ENCODE results near the gene TLN1.

DNA sequence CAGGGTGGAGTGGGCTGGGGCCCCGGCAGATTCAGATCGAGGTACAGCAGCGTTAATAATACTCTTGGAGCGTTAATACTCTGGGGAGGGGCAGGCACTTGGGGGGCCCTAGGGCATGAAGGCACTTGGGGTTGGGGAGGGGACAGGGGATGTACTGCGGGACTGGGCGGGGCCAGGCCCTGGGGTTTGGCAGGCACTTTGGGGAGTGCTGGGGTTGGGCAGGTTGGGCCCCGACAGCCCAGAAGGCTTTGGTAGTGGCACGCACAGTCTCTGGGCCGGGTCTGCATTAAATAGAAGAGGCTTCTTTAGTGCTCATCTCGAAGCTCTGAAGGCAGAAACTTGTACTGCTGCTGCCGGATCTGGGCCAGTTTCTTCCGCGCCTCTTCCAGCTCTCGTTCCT is 34.5 kb downstream of the TLN1 start:
- TF ChIP-seq, protein P1, sequence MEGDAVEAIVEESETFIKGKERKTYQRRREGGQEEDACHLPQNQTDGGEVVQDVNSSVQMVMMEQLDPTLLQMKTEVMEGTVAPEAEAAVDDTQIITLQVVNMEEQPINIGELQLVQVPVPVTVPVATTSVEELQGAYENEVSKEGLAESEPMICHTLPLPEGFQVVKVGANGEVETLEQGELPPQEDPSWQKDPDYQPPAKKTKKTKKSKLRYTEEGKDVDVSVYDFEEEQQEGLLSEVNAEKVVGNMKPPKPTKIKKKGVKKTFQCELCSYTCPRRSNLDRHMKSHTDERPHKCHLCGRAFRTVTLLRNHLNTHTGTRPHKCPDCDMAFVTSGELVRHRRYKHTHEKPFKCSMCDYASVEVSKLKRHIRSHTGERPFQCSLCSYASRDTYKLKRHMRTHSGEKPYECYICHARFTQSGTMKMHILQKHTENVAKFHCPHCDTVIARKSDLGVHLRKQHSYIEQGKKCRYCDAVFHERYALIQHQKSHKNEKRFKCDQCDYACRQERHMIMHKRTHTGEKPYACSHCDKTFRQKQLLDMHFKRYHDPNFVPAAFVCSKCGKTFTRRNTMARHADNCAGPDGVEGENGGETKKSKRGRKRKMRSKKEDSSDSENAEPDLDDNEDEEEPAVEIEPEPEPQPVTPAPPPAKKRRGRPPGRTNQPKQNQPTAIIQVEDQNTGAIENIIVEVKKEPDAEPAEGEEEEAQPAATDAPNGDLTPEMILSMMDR (IDR thresholded peaks at IDR 0.05; ENCODE audit: low read depth, low read length, poor library complexity, severe bottlenecking) = no peak
- TF ChIP-seq EZH2phosphoT487 (IDR thresholded peaks at IDR 0.05; ENCODE audit: borderline replicate concordance, low read length) = no peak

Data from DOHH2 (cell line).